HEK293T (cell line): ENCODE measurements around the gene SYTL1.

Experiments used
- BHLHE40 ChIP-seq: fragments of 450-650 bp; IDR thresholded peaks from 2 replicates; pipeline ENCODE4 v1.6.1; 2016; ENCODE audit warnings: mild to moderate bottlenecking, moderate library complexity, borderline replicate concordance
- FOXK2 ChIP-seq: fragments of 450-650 bp; IDR thresholded peaks from 2 replicates; pipeline ENCODE4 v1.6.1; 2016; ENCODE audit warnings: mild to moderate bottlenecking
- FOXM1 ChIP-seq: fragments of 450-650 bp; IDR thresholded peaks from 2 replicates; pipeline ENCODE4 v1.6.1; 2017; ENCODE audit warnings: mild to moderate bottlenecking, borderline replicate concordance
- SUZ12 ChIP-seq: fragments of 450-650 bp; IDR thresholded peaks from 2 replicates; pipeline ENCODE4 v1.6.1; 2016; ENCODE audit warnings: mild to moderate bottlenecking
- TARDBP ChIP-seq: fragments of 450-650 bp; IDR thresholded peaks from 2 replicates; pipeline ENCODE4 v1.6.1; 2016

GRCh38 chr1:27379564-27380122, 37.8 kb downstream of the SYTL1 start:
- no peak for TF ChIP-seq TARDBP
- TF ChIP-seq SUZ12: no peak
- no peak for TF ChIP-seq FOXM1
- TF ChIP-seq FOXK2: no peak
- TF ChIP-seq BHLHE40: no peak
